Transverse colon (tissue), 4 donors: ENCODE data around the gene GJB6. TPM values are rescaled to one million over a fixed set of nuclear protein-coding genes. Genes with fewer than 3 reads are reported as not detected.

ENCODE experiments used
- DNase-seq: peaks from one replicate; pipeline ENCODE4 v3.0.0-alpha.2; 2019
- H3K27ac ChIP-seq, 4 donors: fragments of 200-600 bp; sonication (generic); 2 replicates each; pipeline ENCODE4 v1.5.1; 2016 to 2018; ENCODE audit warnings: inconsistent platforms in 4 of 4
- H3K27me3 ChIP-seq: fragments of 200-600 bp; sonication (generic); 2 replicates; pipeline ENCODE4 v1.5.1; 2017; ENCODE audit warnings: inconsistent platforms
- H3K36me3 ChIP-seq, 4 donors: fragments of 200-600 bp; sonication (generic); 2 replicates each; pipeline ENCODE4 v1.5.1; 2017 to 2019; ENCODE audit warnings: inconsistent platforms in 4 of 4
- H3K4me1 ChIP-seq, 4 donors: fragments of 200-600 bp; sonication (generic); 2 replicates each; pipeline ENCODE4 v1.5.1; 2017 to 2020; ENCODE audit warnings: inconsistent platforms in 4 of 4
- H3K4me3 ChIP-seq, 4 donors: fragments of 200-600 bp; sonication (generic); 1 replicate in 1 of 4; 2 replicates in 3 of 4; pipeline versions ENCODE4 v1.5.1 to v1.6.1; 2017 to 2019; ENCODE audit warnings: inconsistent platforms in 4 of 4
- H3K9me3 ChIP-seq, 2 donors: fragments of 200-600 bp; sonication (generic); 2 replicates each; pipeline ENCODE4 v1.5.1; 2017 to 2019; ENCODE audit warnings: inconsistent platforms in 2 of 2
- EP300 ChIP-seq: sonication (generic); formaldehyde crosslinking; IDR thresholded peaks from one replicate; pipeline ENCODE4 v1.6.1; 2017; ENCODE audit warnings: antibody characterized with exemption, low read depth
- POLR2AphosphoS5 ChIP-seq, 3 donors: sonication (generic); formaldehyde crosslinking; IDR thresholded peaks; one replicate each; pipeline ENCODE4 v1.6.1; 2016; ENCODE audit warnings: antibody characterized with exemption in 3 of 3
- WGBS, 2 donors: methylation state at CpG; one replicate each; pipeline ENCODE4 v1.1.5; 2018; ENCODE audit warnings: low coverage in 1 of 2; 5-methylcytosine and 5-hydroxymethylcytosine counted together
- in situ Hi-C, 4 donors: fragments of 200-750 bp; cut with MboI; loops; one replicate each; pipeline versions ENCODE4 v1.15.0 to v1.15.1; 2017; ENCODE audit warnings: low sequenced_read_pairs in 3 of 4, low pct_ligation_motif_present in 1 of 4, low pct_unique_long_range_greater_than_20kb in 1 of 4
- intact Hi-C: fragments of 100-400 bp; cut with DNase I; formaldehyde crosslinking; loops from one replicate; pipeline ENCODE4 v1.15.1; 2023; ENCODE audit warnings: low total_unique reads
- total RNA-seq, 4 donors: library from RNA; depleted of rRNA; stranded (reverse); fragments of >200 nt; gene quantifications; one replicate each; pipeline ENCODE4 v1.1.0, GENCODE V29; 2016

Gene GJB6
- total RNA-seq, 4 donors from 2014 or later: 0.68 TPM; not detected in 3

GRCh38 chr13:20173116-20173746 is 58.9 kb downstream of the GJB6 start:
- in situ Hi-C loops: loop anchor here in 1 of 4 donors (25.0 kb wide), 1 partner anchor 236 kb away; no protein-coding TSS in a partner anchor
- H3K27me3 ChIP-seq: peaks cover 24% of the 10 kb centered on the region

More at GRCh38 chr13:20173116-20173746, 58.9 kb downstream of the GJB6 start:
- Histone ChIP-seq H3K4me3 (no peak overlapping the region), H3K4me1 (peaks cover 0 to 11% (median 5%) of the 10 kb centered on the region in 4 donors), H3K27ac (no peak overlapping the region), H3K36me3 (no peaks in the 10 kb centered on the region), H3K9me3 (no peaks in the 10 kb centered on the region)
- DNase-seq: no peak
- intact Hi-C loops: no loop called here
- WGBS, 2 donors: 78 to 82% methylated on average over 2 to 8 of the region's 8 CpGs
- no peak for TF ChIP-seq EP300
- TF ChIP-seq POLR2AphosphoS5 (IDR thresholded peaks at IDR 0.05): no peak

Other genes with a start within 250 kb of the GJB6 start
- gene GJA3, start 71.3 kb downstream of the GJB6 start, total RNA-seq: under 1 TPM in 1 of 4 donors, not detected in 3; 0.14 TPM
- gene GJB2, start 39.4 kb downstream of the GJB6 start, total RNA-seq: 10 to 100 TPM in 3 of 4 donors, 1 to 10 TPM in 1; 5.0 to 38.4 (median 25.9) TPM